Panc1 (cell line): ENCODE results near the gene MACROD2. TPM values are rescaled to one million over a fixed set of nuclear protein-coding genes. Genes with fewer than 3 reads are reported as not detected.

Experiments used
- ATAC-seq: fragments of 200-7000 bp; cut with Tn5 transposase; 2 replicates; pipeline ENCODE4 v1.9.1; 2020; ENCODE audit warnings: mild to moderate bottlenecking, moderate library complexity
- BruUV-seq: library from RNA; stranded (reverse); fragments of 400-500 nt; replicated peaks from 2 replicates; lab custom pipeline; 2021; lab: Mats Ljungman, UMichigan
- CTCF ChIA-PET: fragments of 300-600 bp; sonication (Branson Sonifier 250); formaldehyde crosslinking; loops from one replicate; lab custom pipeline; 2022; ENCODE audit warnings: antibody characterized with exemption; lab: Charles Lee
- POLR2A ChIA-PET: fragments of 300-600 bp; sonication (Branson Sonifier 250); formaldehyde crosslinking; loops from one replicate; lab custom pipeline; 2022; ENCODE audit warnings: antibody characterized with exemption; lab: Charles Lee
- DNase-seq: peaks from one replicate; pipeline ENCODE4 v3.0.0-alpha.2; 2010; ENCODE audit warnings: low read depth, low spot score
- H3K27ac ChIP-seq: 2 replicates; pipeline ENCODE4 v1.5.1; 2011; ENCODE audit warnings: mild to moderate bottlenecking, low read length, inconsistent platforms
- H3K27me3 ChIP-seq: fragments of 200-500 bp; sonication (Bioruptor generic); 2 replicates; pipeline ENCODE4 v1.6.0; 2014; ENCODE audit warnings: low read length, inconsistent platforms; ENCODE audit not compliant: control insufficient read depth, insufficient read depth
- H3K36me3 ChIP-seq: fragments of 200-500 bp; sonication (Bioruptor generic); 2 replicates; pipeline ENCODE4 v1.5.1; 2014; ENCODE audit warnings: inconsistent platforms, mild to moderate bottlenecking, low read length, moderate library complexity; ENCODE audit not compliant: control insufficient read depth, insufficient read depth
- H3K4me1 ChIP-seq: 2 replicates; pipeline ENCODE4 v1.5.1; 2011; ENCODE audit warnings: inconsistent platforms, mild to moderate bottlenecking, low read length, moderate library complexity; ENCODE audit not compliant: control insufficient read depth, insufficient read depth
- H3K4me3 ChIP-seq, 2 experiments: 2 replicates each; pipeline ENCODE4 v1.5.1; 2011 to 2012; ENCODE audit warnings: low read depth in 2 of 2, low read length in 2 of 2, mild to moderate bottlenecking in 2 of 2, inconsistent platforms in 1 of 2, moderate library complexity in 1 of 2
- H3K9me3 ChIP-seq: fragments of 200-500 bp; sonication (Bioruptor generic); 2 replicates; pipeline ENCODE4 v1.5.1; 2014; ENCODE audit warnings: low read depth, mild to moderate bottlenecking, inconsistent platforms, low read length, moderate library complexity; ENCODE audit not compliant: control insufficient read depth, insufficient read depth
- CTCF ChIP-seq: fragments of 450-650 bp; IDR thresholded peaks from 2 replicates; pipeline ENCODE4 v1.5.1; 2017; ENCODE audit warnings: mild to moderate bottlenecking
- POLR2AphosphoS5 ChIP-seq: IDR thresholded peaks from 2 replicates; pipeline ENCODE4 v1.6.1; 2012; ENCODE audit warnings: mild to moderate bottlenecking, low read depth, low read length, moderate library complexity
- REST ChIP-seq, 2 experiments: IDR thresholded peaks; 2 replicates each; pipeline ENCODE4 v1.6.1; 2011 to 2012; ENCODE audit warnings: low read depth in 2 of 2, control low read depth in 1 of 2, low read length in 1 of 2, mild to moderate bottlenecking in 1 of 2, moderate library complexity in 1 of 2; ENCODE audit not compliant: insufficient read depth in 1 of 2
- SIN3A ChIP-seq: IDR thresholded peaks from 2 replicates; pipeline ENCODE4 v1.6.1; 2012; ENCODE audit warnings: low read depth, mild to moderate bottlenecking, low read length, moderate library complexity, borderline replicate concordance; ENCODE audit not compliant: insufficient read depth
- TCF7L2 ChIP-seq: IDR thresholded peaks from 2 replicates; pipeline ENCODE4 v1.6.1; 2011; ENCODE audit warnings: mild to moderate bottlenecking, low read depth, low read length, inconsistent platforms
- in situ Hi-C: cut with HindIII; loops from 2 replicates; pipeline ENCODE4 v1.10.0; 2016; ENCODE audit warnings: low sequenced_read_pairs, low pct_unique_long_range_greater_than_20kb
- intact Hi-C: fragments of 100-400 bp; cut with micrococcal nuclease; formaldehyde crosslinking; loops from one replicate; pipeline ENCODE4 v1.10.0; 2022; ENCODE audit not compliant: unreplicated experiment
- total RNA-seq: library from RNA; stranded (reverse); gene quantifications from one replicate; pipeline ENCODE4 v1.2.1, GENCODE V29; 2021; ENCODE audit not compliant: unreplicated experiment

Gene MACROD2
- total RNA-seq, 1 experiment from 2014 or later, result 1.2 TPM

- H3K27ac ChIP-seq, result no peak overlapping the region
- DNase-seq, result no peak
- H3K4me1 ChIP-seq, result no peaks in the 10 kb centered on the region
- no peaks in the 10 kb centered on the region for H3K27me3 ChIP-seq
- no peak for ATAC-seq
- no peaks in the 10 kb centered on the region for H3K9me3 ChIP-seq
- ChIA-PET POLR2A (no interaction called here), CTCF (no interaction called here)
- no peak overlapping the region for H3K4me3 ChIP-seq
- intact Hi-C loops, result no loop called here
- BruUV-seq, result no TSS peak
- in situ Hi-C loops, result no loop called here
- no peaks in the 10 kb centered on the region for H3K36me3 ChIP-seq
- TF ChIP-seq CTCF (no peak), TCF7L2 (no peak), REST (IDR thresholded peaks at IDR 0.05; ENCODE audit: insufficient read depth in 1 of 2, low read depth in 2 of 2, low read length in 1 of 2) (no peak), POLR2AphosphoS5 (no peak), SIN3A (no peak)
Observed at GRCh38 chr20:15107931-15108330, 1112.6 kb downstream of the MACROD2 start.

- no peaks in the 10 kb centered on the region for H3K4me1 ChIP-seq
- ChIA-PET CTCF (no interaction called here), POLR2A (no interaction called here)
- TF ChIP-seq CTCF, result no peak
- TF ChIP-seq REST (IDR thresholded peaks at IDR 0.05; ENCODE audit: insufficient read depth in 1 of 2, low read depth in 2 of 2, low read length in 1 of 2), result no peak
- no peak for TF ChIP-seq POLR2AphosphoS5
- TF ChIP-seq TCF7L2, result no peak
- TF ChIP-seq SIN3A, result no peak
- ATAC-seq, result no peak
- DNase-seq, result no peak
- intact Hi-C loops (no loop called here), in situ Hi-C loops (no loop called here)
- no peak overlapping the region for H3K27ac ChIP-seq
- no peaks in the 10 kb centered on the region for H3K36me3 ChIP-seq
- no TSS peak for BruUV-seq
- no peak overlapping the region for H3K4me3 ChIP-seq
- no peaks in the 10 kb centered on the region for H3K27me3 ChIP-seq
- H3K9me3 ChIP-seq, result no peaks in the 10 kb centered on the region
Observed at GRCh38 chr20:15109494-15109893, 1114.2 kb downstream of the MACROD2 start.
